CD4-positive, alpha-beta memory T cell (primary cell): Measurements from ENCODE around the gene COL26A1. TPM values are rescaled to one million over a fixed set of nuclear protein-coding genes. Genes with fewer than 3 reads are reported as not detected.
A peak's percentile ranks its signal among the peaks of the same experiment; 100 is the strongest.

Experiments used
- CTCF ChIA-PET: fragments of 350-600 bp; sonication (Branson Sonifier 250); formaldehyde crosslinking; loops from one replicate; lab custom pipeline; 2021; ENCODE audit warnings: inconsistent platforms; ENCODE audit not compliant: partially characterized antibody; lab: Charles Lee
- POLR2A ChIA-PET: fragments of 350-600 bp; sonication (Branson Sonifier 250); formaldehyde crosslinking; loops from one replicate; lab custom pipeline; 2021; ENCODE audit not compliant: partially characterized antibody; lab: Charles Lee
- DNase-seq, 5 donors: peaks; one replicate each; pipeline versions ENCODE4 v3.0.0 to v3.0.0-alpha.2; 2020 to 2022; ENCODE audit warnings: mixed read lengths in 1 of 5
- H3K27ac ChIP-seq: one replicate; pipeline ENCODE4 v1.7.0; 2013; ENCODE audit warnings: low read depth, low read length
- H3K27me3 ChIP-seq: 2 replicates; pipeline ENCODE4 v1.7.0; 2013; ENCODE audit warnings: mild to moderate bottlenecking, low read length, moderate library complexity; ENCODE audit not compliant: insufficient read depth
- H3K36me3 ChIP-seq: 2 replicates; pipeline ENCODE4 v1.7.0; 2013; ENCODE audit warnings: mild to moderate bottlenecking, low read length, moderate library complexity; ENCODE audit not compliant: insufficient read depth
- H3K4me1 ChIP-seq: 2 replicates; pipeline ENCODE4 v1.7.0; 2013; ENCODE audit warnings: mild to moderate bottlenecking, low read length, moderate library complexity; ENCODE audit not compliant: insufficient read depth
- H3K4me3 ChIP-seq, 2 donors: one replicate each; pipeline ENCODE4 v1.7.0; 2013; ENCODE audit warnings: low read length in 2 of 2, mild to moderate bottlenecking in 1 of 2
- H3K9me3 ChIP-seq, 2 donors: one replicate each; pipeline ENCODE4 v1.7.0; 2013; ENCODE audit warnings: low read length in 2 of 2, control low read depth in 1 of 2; ENCODE audit not compliant: control insufficient read depth in 1 of 2
- H3K27ac Mint-ChIP-seq, 7 donors: one replicate each; pipeline ENCODE4 v1.8.0; 2020 to 2021; ENCODE audit warnings: mixed read lengths in 7 of 7, mild to moderate bottlenecking in 6 of 7, inconsistent platforms in 3 of 7, moderate library complexity in 3 of 7
- H3K27me3 Mint-ChIP-seq, 2 donors: one replicate each; pipeline ENCODE4 v1.8.0; 2020 to 2021; ENCODE audit warnings: mixed read lengths in 2 of 2
- H3K36me3 Mint-ChIP-seq, 2 donors: one replicate each; pipeline ENCODE4 v1.8.0; 2020 to 2021; ENCODE audit warnings: mixed read lengths in 2 of 2, inconsistent platforms in 1 of 2, mild to moderate bottlenecking in 1 of 2
- H3K4me1 Mint-ChIP-seq, 4 donors: one replicate each; pipeline ENCODE4 v1.8.0; 2020 to 2021; ENCODE audit warnings: mixed read lengths in 4 of 4, mild to moderate bottlenecking in 1 of 4
- H3K4me3 Mint-ChIP-seq, 8 donors: one replicate each; pipeline ENCODE4 v1.8.0; 2020 to 2021; ENCODE audit warnings: mixed read lengths in 8 of 8, mild to moderate bottlenecking in 7 of 8, moderate library complexity in 6 of 8, inconsistent platforms in 3 of 8
- H3K9me3 Mint-ChIP-seq, 8 donors: one replicate each; pipeline ENCODE4 v1.8.0; 2020 to 2021; ENCODE audit warnings: mixed read lengths in 8 of 8, mild to moderate bottlenecking in 5 of 8, inconsistent platforms in 3 of 8, moderate library complexity in 1 of 8
- intact Hi-C: fragments of 100-400 bp; cut with micrococcal nuclease; formaldehyde crosslinking; loops from one replicate; pipeline ENCODE4 v1.15.1; 2023
- polyA plus RNA-seq, 2 donors: library from polyadenylated mRNA; unstranded; fragments of 300-500 nt; fragmentation: Illumina TruSeq; gene quantifications; one replicate each; pipeline ENCODE4 v1.2.3, GENCODE V29; 2021
- total RNA-seq, 2 experiments: library from RNA; stranded (reverse); gene quantifications; one replicate each; pipeline ENCODE4 v1.2.3, GENCODE V29; 2021

The COL26A1 gene
- total and polyA plus RNA-seq, 4 experiments from 2014 or later, result not detected

DNA sequence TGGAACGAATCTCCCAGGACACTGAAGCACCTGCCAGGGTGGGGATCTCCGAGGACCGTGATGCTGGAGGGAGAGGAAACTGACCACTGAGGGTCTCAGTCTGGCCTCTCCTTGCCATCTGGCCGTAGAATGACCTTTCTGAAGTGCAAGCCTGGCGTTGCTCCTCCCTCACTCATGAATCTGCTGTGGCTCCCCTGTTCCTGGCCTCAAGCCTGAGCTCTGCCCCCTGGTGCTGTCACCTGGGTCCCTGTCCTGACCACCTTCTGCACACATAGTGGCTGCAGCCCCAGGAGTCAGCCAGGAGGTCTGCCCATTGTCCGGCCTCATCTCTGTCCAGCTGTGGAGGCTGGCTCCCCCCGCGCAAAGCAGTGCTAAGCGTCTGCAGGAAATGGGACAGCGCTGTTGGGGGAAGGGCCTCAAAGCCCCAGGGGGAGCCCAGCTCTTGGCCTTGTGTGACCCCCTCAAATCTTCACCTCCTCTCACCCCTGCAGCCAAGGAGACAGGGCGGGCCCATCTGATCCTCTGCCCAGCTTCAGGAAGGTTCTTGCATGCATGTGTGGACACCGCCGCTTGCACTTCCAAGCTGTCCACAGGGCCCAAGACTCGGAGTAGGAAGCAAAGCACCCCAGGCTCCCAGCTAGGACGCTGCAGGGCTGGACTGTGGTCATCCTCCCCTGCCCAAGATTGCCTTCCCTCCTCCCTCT, 200.7 kb downstream of the COL26A1 start:
- Histone ChIP-seq H3K36me3 (no peaks in the 10 kb centered on the region), H3K4me1 (no peaks in the 10 kb centered on the region), H3K9me3 (no peaks in the 10 kb centered on the region), H3K27me3 (no peaks in the 10 kb centered on the region), H3K4me3 (no peak overlapping the region), H3K27ac (no peak overlapping the region)
- intact Hi-C loops, result no loop called here
- no peaks in the 10 kb centered on the region for H3K36me3 Mint-ChIP-seq
- peaks cover 0 to 8% (median 3%) of the 10 kb centered on the region in 4 donors for H3K4me1 Mint-ChIP-seq
- POLR2A ChIA-PET, result no interaction called here
- peaks cover 0 to 4% (median 0%) of the 10 kb centered on the region in 8 donors for H3K9me3 Mint-ChIP-seq
- CTCF ChIA-PET, result no interaction called here
- H3K27me3 Mint-ChIP-seq, result peaks cover 2 to 4% of the 10 kb centered on the region in 2 donors
- no peak for DNase-seq
- H3K4me3 Mint-ChIP-seq, result no peak overlapping the region
- H3K27ac Mint-ChIP-seq, result no peak overlapping the region

DNA sequence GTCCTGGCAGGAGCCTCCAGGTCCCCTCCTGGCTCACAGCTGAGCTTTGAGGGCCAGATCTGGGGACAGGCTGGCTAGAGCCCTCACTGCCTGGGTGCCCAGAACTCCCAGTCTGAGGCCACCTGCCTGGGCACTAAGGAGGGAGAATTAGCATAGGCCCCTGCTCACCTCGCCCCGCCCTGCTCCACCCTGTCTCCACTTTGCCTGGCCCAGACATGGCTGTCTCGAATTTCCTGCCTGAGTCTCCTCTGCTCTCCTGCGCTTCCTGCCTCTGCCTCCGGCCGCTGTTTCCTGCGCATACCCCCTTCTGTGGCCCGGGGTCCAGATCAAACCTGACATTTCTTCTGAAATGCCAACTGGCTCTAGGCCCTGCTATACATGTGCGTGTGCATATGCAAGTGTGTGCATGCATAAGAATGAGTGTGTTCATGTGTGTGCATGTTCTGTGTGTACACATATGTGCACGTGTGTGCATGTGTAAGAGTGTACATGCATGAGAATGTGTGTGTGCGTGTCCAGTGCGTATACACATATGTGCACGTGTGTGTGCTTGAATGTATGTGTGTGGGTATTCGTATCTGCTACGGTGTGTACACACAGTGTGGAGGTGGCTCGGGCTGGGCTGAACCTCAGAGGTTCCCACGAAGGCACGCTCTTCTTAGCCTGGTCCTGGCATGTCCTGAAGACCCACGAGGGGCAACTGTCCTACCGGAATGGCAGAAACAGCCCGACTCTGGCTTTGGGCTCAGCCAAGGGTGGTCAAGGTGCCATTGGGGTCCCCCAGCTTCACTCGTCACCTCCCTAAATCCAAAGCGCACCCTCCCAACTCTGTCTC, 201.5 kb downstream of the COL26A1 start:
- Mint-ChIP-seq H3K4me1 (peaks cover 0 to 8% (median 3%) of the 10 kb centered on the region in 4 donors), H3K36me3 (no peaks in the 10 kb centered on the region), H3K27ac (peak overlapping the region in 1 of 7 donors; percentile 32), H3K27me3 (peaks cover 2 to 4% of the 10 kb centered on the region in 2 donors), H3K4me3 (peak overlapping the region in 1 of 8 donors; percentile 50), H3K9me3 (peaks cover 0 to 8% (median 3%) of the 10 kb centered on the region in 8 donors)
- no peak for DNase-seq
- no peaks in the 10 kb centered on the region for H3K36me3 ChIP-seq
- no peaks in the 10 kb centered on the region for H3K4me1 ChIP-seq
- CTCF ChIA-PET, result interaction anchor here (1.6 kb wide), 1 partner anchor 21 kb away, joined by 3 read pairs; no protein-coding TSS in a partner anchor
- no peaks in the 10 kb centered on the region for H3K9me3 ChIP-seq
- no peaks in the 10 kb centered on the region for H3K27me3 ChIP-seq
- H3K27ac ChIP-seq, result no peak overlapping the region
- intact Hi-C loops, result no loop called here
- POLR2A ChIA-PET, result no interaction called here
- no peak overlapping the region for H3K4me3 ChIP-seq

DNA sequence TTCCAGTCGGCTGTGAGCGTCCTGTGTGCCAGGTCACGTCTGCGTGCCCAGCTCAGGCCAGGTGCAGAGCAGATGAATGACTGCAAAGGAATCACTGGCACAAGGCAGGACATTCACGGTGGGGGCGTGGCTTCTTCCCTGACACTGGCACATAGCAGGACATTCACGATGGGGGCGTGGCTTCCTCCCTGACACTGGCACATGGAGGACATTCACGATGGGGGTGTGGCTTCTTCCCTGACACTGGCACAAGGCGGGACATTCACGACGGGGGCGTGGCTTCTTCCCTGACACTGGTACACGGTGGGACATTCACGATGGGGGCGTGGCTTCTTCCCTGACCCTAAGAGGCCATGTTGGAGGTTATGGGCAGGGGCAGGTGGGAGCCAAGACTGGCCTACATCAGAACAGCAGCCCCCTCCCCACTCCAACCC, 202.1 kb downstream of the COL26A1 start:
- Histone ChIP-seq H3K4me1 (no peaks in the 10 kb centered on the region), H3K27ac (no peak overlapping the region), H3K9me3 (no peaks in the 10 kb centered on the region), H3K36me3 (no peaks in the 10 kb centered on the region), H3K4me3 (no peak overlapping the region), H3K27me3 (no peaks in the 10 kb centered on the region)
- intact Hi-C loops, result no loop called here
- ChIA-PET POLR2A (no interaction called here), CTCF (interaction anchor here (1.6 kb wide), 1 partner anchor 21 kb away, joined by 3 read pairs; no protein-coding TSS in a partner anchor)
- H3K4me1 Mint-ChIP-seq, result peaks cover 0 to 8% (median 3%) of the 10 kb centered on the region in 4 donors
- H3K27ac Mint-ChIP-seq, result no peak overlapping the region
- DNase-seq, result no peak
- H3K27me3 Mint-ChIP-seq, result peaks cover 4% of the 10 kb centered on the region in 2 donors
- no peak overlapping the region for H3K4me3 Mint-ChIP-seq
- peaks cover 0 to 12% (median 7%) of the 10 kb centered on the region in 8 donors for H3K9me3 Mint-ChIP-seq
- no peaks in the 10 kb centered on the region for H3K36me3 Mint-ChIP-seq

- ChIA-PET POLR2A (no interaction called here), CTCF (interaction anchor here (1.6 kb wide), 1 partner anchor 22 kb away, joined by 3 read pairs; no protein-coding TSS in a partner anchor)
- Mint-ChIP-seq H3K36me3 (no peaks in the 10 kb centered on the region), H3K4me1 (peaks cover 0 to 8% (median 3%) of the 10 kb centered on the region in 4 donors), H3K27ac (peak overlapping the region in 1 of 7 donors; percentile 54), H3K4me3 (no peak overlapping the region), H3K9me3 (peaks cover 0 to 19% (median 11%) of the 10 kb centered on the region in 8 donors), H3K27me3 (peaks cover 4% of the 10 kb centered on the region in 2 donors)
- intact Hi-C loops, result no loop called here
- H3K27ac ChIP-seq, result no peak overlapping the region
- no peak for DNase-seq
- H3K36me3 ChIP-seq, result no peaks in the 10 kb centered on the region
- H3K9me3 ChIP-seq, result no peaks in the 10 kb centered on the region
- H3K4me1 ChIP-seq, result no peaks in the 10 kb centered on the region
- no peaks in the 10 kb centered on the region for H3K27me3 ChIP-seq
- no peak overlapping the region for H3K4me3 ChIP-seq
Measured at GRCh38 chr7:101565601-101566209, 203.0 kb downstream of the COL26A1 start.

- no peak for DNase-seq
- Histone ChIP-seq H3K36me3 (no peaks in the 10 kb centered on the region), H3K27ac (no peak overlapping the region), H3K9me3 (peaks cover 0 to 4% of the 10 kb centered on the region in 2 donors), H3K27me3 (no peaks in the 10 kb centered on the region), H3K4me3 (no peak overlapping the region), H3K4me1 (no peaks in the 10 kb centered on the region)
- Mint-ChIP-seq H3K27me3 (peaks cover 3 to 6% of the 10 kb centered on the region in 2 donors), H3K4me1 (peaks cover 0 to 8% (median 3%) of the 10 kb centered on the region in 4 donors), H3K4me3 (no peak overlapping the region), H3K36me3 (no peaks in the 10 kb centered on the region), H3K27ac (no peak overlapping the region), H3K9me3 (peaks cover 0 to 30% (median 20%) of the 10 kb centered on the region in 8 donors)
- ChIA-PET CTCF (no interaction called here), POLR2A (no interaction called here)
- intact Hi-C loops, result no loop called here
Measured at GRCh38 chr7:101567230-101567629, 204.6 kb downstream of the COL26A1 start.

DNA sequence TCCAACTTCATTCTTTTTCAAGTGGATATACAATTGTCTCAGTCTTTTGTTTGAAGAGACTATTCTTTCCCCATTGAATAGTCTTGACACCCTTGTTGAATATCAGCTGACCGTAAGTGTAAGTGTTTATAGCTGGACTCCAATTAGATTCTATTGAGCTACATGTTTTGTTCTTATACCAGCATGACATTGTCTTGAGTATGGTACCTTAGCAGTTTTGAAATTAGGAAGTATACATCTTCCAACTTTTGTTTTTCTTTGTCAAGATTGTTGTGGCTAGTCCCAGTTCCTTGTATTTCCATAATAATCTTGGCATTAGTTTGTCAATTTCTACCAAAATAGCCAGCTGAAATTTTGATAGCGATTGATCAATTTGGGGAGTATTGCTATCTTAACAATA, 209.5 kb downstream of the COL26A1 start:
- Mint-ChIP-seq H3K27me3 (peaks cover 9 to 10% of the 10 kb centered on the region in 2 donors), H3K36me3 (no peaks in the 10 kb centered on the region), H3K27ac (no peak overlapping the region), H3K4me1 (no peaks in the 10 kb centered on the region), H3K9me3 (peaks cover 2 to 39% (median 29%) of the 10 kb centered on the region in 8 donors), H3K4me3 (no peak overlapping the region)
- intact Hi-C loops, result no loop called here
- POLR2A ChIA-PET, result no interaction called here
- Histone ChIP-seq H3K4me1 (no peaks in the 10 kb centered on the region), H3K4me3 (no peak overlapping the region), H3K27me3 (no peaks in the 10 kb centered on the region), H3K36me3 (no peaks in the 10 kb centered on the region), H3K27ac (no peak overlapping the region), H3K9me3 (peaks cover 0 to 4% of the 10 kb centered on the region in 2 donors)
- CTCF ChIA-PET, result no interaction called here
- DNase-seq, result no peak

- Mint-ChIP-seq H3K9me3 (peaks cover 2 to 29% (median 23%) of the 10 kb centered on the region in 8 donors), H3K27ac (no peak overlapping the region), H3K27me3 (peaks cover 10 to 17% of the 10 kb centered on the region in 2 donors), H3K36me3 (peaks cover 0 to 4% of the 10 kb centered on the region in 2 donors), H3K4me1 (no peaks in the 10 kb centered on the region), H3K4me3 (no peak overlapping the region)
- H3K4me1 ChIP-seq, result no peaks in the 10 kb centered on the region
- DNase-seq, result no peak
- CTCF ChIA-PET, result no interaction called here
- H3K36me3 ChIP-seq, result no peaks in the 10 kb centered on the region
- intact Hi-C loops, result no loop called here
- POLR2A ChIA-PET, result no interaction called here
- H3K27me3 ChIP-seq, result no peaks in the 10 kb centered on the region
- no peak overlapping the region for H3K4me3 ChIP-seq
- no peak overlapping the region for H3K27ac ChIP-seq
- H3K9me3 ChIP-seq, result peaks cover 0 to 4% of the 10 kb centered on the region in 2 donors
Measured at GRCh38 chr7:101575168-101575567, 212.5 kb downstream of the COL26A1 start.
